Hepatocyte (in vitro differentiated cells): Measurements from ENCODE around the gene IL1RAPL2.

ENCODE experiments used
- CTCF ChIP-seq: fragments of 200-600 bp; sonication (generic); IDR thresholded peaks from 2 replicates; pipeline ENCODE4 v1.5.1; 2016; ENCODE audit warnings: antibody characterized with exemption, mild to moderate bottlenecking; ENCODE audit not compliant: poor library complexity
- EZH2 ChIP-seq: fragments of 200-600 bp; sonication (generic); IDR thresholded peaks from 2 replicates; pipeline ENCODE4 v1.6.1; 2016; ENCODE audit warnings: antibody characterized with exemption, mild to moderate bottlenecking, borderline replicate concordance
- EZH2phosphoT487 ChIP-seq: fragments of 200-600 bp; sonication (generic); IDR thresholded peaks from one replicate; pipeline ENCODE4 v1.6.1; 2018; ENCODE audit warnings: antibody characterized with exemption, mild to moderate bottlenecking, low read depth, moderate library complexity; ENCODE audit not compliant: unreplicated experiment, severe bottlenecking

- TF ChIP-seq CTCF (no peak), EZH2 (no peak), EZH2phosphoT487 (no peak)
Measured at GRCh38 chrX:105462186-105462585, 896.2 kb downstream of the IL1RAPL2 start.
